GM12878 (cell line): ENCODE data around the gene DSE. TPM values are rescaled to one million over a fixed set of nuclear protein-coding genes. Genes with fewer than 3 reads are reported as not detected.

Experiments used
- ATAC-seq: fragments of 200-7000 bp; cut with Tn5 transposase; 3 replicates; pipeline ENCODE4 v1.9.1; 2020; ENCODE audit warnings: mild to moderate bottlenecking, moderate library complexity
- BruUV-seq: library from RNA; stranded (reverse); fragments of 400-500 nt; replicated peaks from 2 replicates; lab custom pipeline; 2021; lab: Mats Ljungman, UMichigan
- CTCF ChIA-PET: fragments of 300-600 bp; sonication (Branson Sonifier 250); formaldehyde crosslinking; extraction: SDS; loops from one replicate; lab custom pipeline; 2021; ENCODE audit warnings: inconsistent platforms; lab: Yijun Ruan, JAX
- POLR2A ChIA-PET: fragments of 350-600 bp; formaldehyde crosslinking; extraction: SDS; loops from one replicate; lab custom pipeline; 2021; ENCODE audit warnings: inconsistent platforms; lab: Charles Lee
- RAD21 ChIA-PET: fragments of 300-600 bp; sonication (Branson Sonifier 250); formaldehyde crosslinking; loops from one replicate; lab custom pipeline; 2023; ENCODE audit warnings: antibody characterized with exemption; ENCODE audit not compliant: unreplicated experiment; lab: Charles Lee
- SMC1A ChIA-PET: fragments of 300-600 bp; sonication (Branson Sonifier 250); formaldehyde crosslinking; loops from one replicate; lab custom pipeline; 2023; ENCODE audit not compliant: unreplicated experiment, uncharacterized antibody; lab: Charles Lee
- DNase-seq: peaks from one replicate; pipeline ENCODE4 v3.0.0-alpha.2; 2011; ENCODE audit warnings: low read depth, low spot score
- FAIRE-seq: peaks from 3 replicates; lab custom pipeline; 2011; peaks lifted over from hg19 to GRCh38; lab: Jason Lieb, UNC
- H2AFZ ChIP-seq: 2 replicates; pipeline ENCODE4 v1.6.0; 2011; ENCODE audit warnings: low read depth, low read length, control low read depth; ENCODE audit not compliant: control insufficient read depth
- H3K27ac ChIP-seq: 2 replicates; pipeline ENCODE4 v1.5.1; 2011; ENCODE audit warnings: control low read depth; ENCODE audit not compliant: control insufficient read depth, insufficient read depth
- H3K27me3 ChIP-seq, 2 experiments: replicated peaks in 1 of 2; 2 replicates each; pipeline versions ENCODE4 v1.6.0 to v1.6.1; 2011; ENCODE audit warnings: low read length in 1 of 2; ENCODE audit not compliant: control insufficient read depth in 2 of 2, insufficient read depth in 2 of 2
- H3K36me3 ChIP-seq, 2 experiments: 2 replicates each; pipeline ENCODE4 v1.5.1; 2011; ENCODE audit warnings: low read length in 1 of 2; ENCODE audit not compliant: control insufficient read depth in 2 of 2, insufficient read depth in 2 of 2
- H3K4me1 ChIP-seq: 2 replicates; pipeline ENCODE4 v1.6.1; 2011; ENCODE audit warnings: mild to moderate bottlenecking, low read length, moderate library complexity, mixed read lengths; ENCODE audit not compliant: control insufficient read depth, insufficient read depth
- H3K4me2 ChIP-seq: 2 replicates; pipeline ENCODE4 v1.6.0; 2011; ENCODE audit warnings: control low read depth; ENCODE audit not compliant: control insufficient read depth, insufficient read depth
- H3K4me3 ChIP-seq: fragments of 200-600 bp; sonication (generic); 2 replicates; pipeline ENCODE4 v1.5.1; 2016
- H3K79me2 ChIP-seq: 2 replicates; pipeline ENCODE4 v1.6.0; 2011; ENCODE audit warnings: low read length; ENCODE audit not compliant: control insufficient read depth, insufficient read depth
- H3K9ac ChIP-seq: 2 replicates; pipeline ENCODE4 v1.8.0; 2011; ENCODE audit warnings: low read length, control low read depth, mixed read lengths; ENCODE audit not compliant: control insufficient read depth, insufficient read depth
- H3K9me3 ChIP-seq: replicated peaks from 3 replicates; pipeline ENCODE4 v1.5.1; 2011; ENCODE audit warnings: mild to moderate bottlenecking, low read length; ENCODE audit not compliant: control insufficient read depth, insufficient read depth
- H4K20me1 ChIP-seq: 2 replicates; pipeline ENCODE4 v1.6.0; 2011; ENCODE audit not compliant: control insufficient read depth, insufficient read depth
- BCL11A ChIP-seq: IDR thresholded peaks from 2 replicates; pipeline ENCODE4 v1.6.1; 2011; ENCODE audit warnings: low read depth, low read length
- CHD4 ChIP-seq: fragments of 200-600 bp; sonication (generic); IDR thresholded peaks from 2 replicates; pipeline ENCODE4 v1.6.1; 2016; ENCODE audit warnings: mild to moderate bottlenecking
- CREB1 ChIP-seq: IDR thresholded peaks from 2 replicates; pipeline ENCODE4 v1.6.1; 2012; ENCODE audit warnings: low read depth, mild to moderate bottlenecking, inconsistent platforms
- FOS ChIP-seq: IDR thresholded peaks from 3 replicates; pipeline ENCODE4 v1.6.1; 2011; ENCODE audit warnings: borderline replicate concordance; ENCODE audit not compliant: insufficient read length; ENCODE audit errors: extremely low read depth
- JUND ChIP-seq: IDR thresholded peaks from 2 replicates; pipeline ENCODE4 v1.6.1; 2012; ENCODE audit warnings: low read depth, mild to moderate bottlenecking, low read length, improper control_type of control experiment, moderate library complexity
- NFXL1 ChIP-seq: fragments of 450-650 bp; IDR thresholded peaks from 2 replicates; pipeline ENCODE4 v1.6.1; 2017; ENCODE audit warnings: antibody characterized with exemption, mild to moderate bottlenecking, borderline replicate concordance
- PAX5 ChIP-seq: IDR thresholded peaks from 2 replicates; pipeline ENCODE4 v1.6.1; 2011; ENCODE audit warnings: low read depth, low read length, borderline replicate concordance
- PAX8 ChIP-seq: fragments of 450-650 bp; IDR thresholded peaks from 2 replicates; pipeline ENCODE4 v1.6.1; 2017; ENCODE audit warnings: mild to moderate bottlenecking, moderate library complexity
- RCOR1 ChIP-seq: conservative IDR thresholded peaks from 2 replicates; pipeline ENCODE4 v1.6.1; 2012; ENCODE audit warnings: low read depth, low read length, improper control_type of control experiment
- SMAD5 ChIP-seq: IDR thresholded peaks from 2 replicates; pipeline ENCODE4 v1.6.1; 2016; ENCODE audit warnings: antibody characterized with exemption, low read depth
- WRNIP1 ChIP-seq: IDR thresholded peaks from 2 replicates; pipeline ENCODE4 v1.6.1; 2011; ENCODE audit warnings: low read depth, low read length, improper control_type of control experiment, borderline replicate concordance
- ZNF217 ChIP-seq: fragments of 450-650 bp; IDR thresholded peaks from 2 replicates; pipeline ENCODE4 v1.6.1; 2017; ENCODE audit warnings: antibody characterized with exemption, mild to moderate bottlenecking
- ZSCAN29 ChIP-seq: fragments of 450-650 bp; IDR thresholded peaks from 2 replicates; pipeline ENCODE4 v1.6.1; 2017; ENCODE audit warnings: mild to moderate bottlenecking, moderate library complexity
- WGBS: methylation state at CpG from one replicate; pipeline ENCODE4 v1.1.6; 2016; ENCODE audit warnings: low lambda C conversion rate; ENCODE audit not compliant: insufficient replicate concordance, insufficient coverage; ENCODE audit errors: missing lambda C conversion rate; 5-methylcytosine and 5-hydroxymethylcytosine counted together
- in situ Hi-C: fragments of 300-500 bp; cut with MboI; formaldehyde crosslinking; loops from 9 replicates; pipeline ENCODE4 v1.14.3; 2018; ENCODE audit warnings: mixed read lengths
- intact Hi-C: fragments of 100-400 bp; cut with micrococcal nuclease; formaldehyde crosslinking; loops from one replicate; pipeline ENCODE4 v1.14.2; 2022; ENCODE audit not compliant: unreplicated experiment
- polyA plus RNA-seq, 11 experiments: library from polyadenylated mRNA; depleted of rRNA in 4 of 11; unstranded in 6 of 11; stranded (reverse) in 5 of 11; fragments of >200 nt; fragmentation: Nextera tagmentation in 4 of 11; fragmentation: Illumina TruSeq in 1 of 11; extraction: Ambion mirVana in 4 of 11; extraction: Trizol in 1 of 11; gene quantifications; 1 replicate in 1 of 11; 2 replicates in 10 of 11; pipeline versions ENCODE4 v1.2.1 to v1.2.3, GENCODE V29; 2011 to 2016; ENCODE audit warnings: inconsistent platforms in 2 of 11, missing spikeins in 2 of 11, low read depth in 1 of 11
- total RNA-seq, 4 experiments: library from RNA; depleted of rRNA in 3 of 4; stranded (reverse); fragments of >200 nt in 3 of 4; fragmentation: Illumina TruSeq in 1 of 4; extraction: Trizol in 1 of 4; gene quantifications; 2 replicates each; pipeline versions ENCODE4 v1.2.1 to v1.2.3, GENCODE V29; 2013 to 2021
- TF ChIP-seq, protein P1 (sequence below): fragments of 450-650 bp; formaldehyde crosslinking; IDR thresholded peaks from 2 replicates; pipeline ENCODE4 v1.4.0; 2022; ENCODE audit warnings: mild to moderate bottlenecking, moderate library complexity

DSE gene
- total and polyA plus RNA-seq, 10 of the 15 experiments (the other 5 are each of a cell fraction or from before 2014, with no cell fraction given) = 12.6 to 76.4 (median 43.0) TPM

DNA sequence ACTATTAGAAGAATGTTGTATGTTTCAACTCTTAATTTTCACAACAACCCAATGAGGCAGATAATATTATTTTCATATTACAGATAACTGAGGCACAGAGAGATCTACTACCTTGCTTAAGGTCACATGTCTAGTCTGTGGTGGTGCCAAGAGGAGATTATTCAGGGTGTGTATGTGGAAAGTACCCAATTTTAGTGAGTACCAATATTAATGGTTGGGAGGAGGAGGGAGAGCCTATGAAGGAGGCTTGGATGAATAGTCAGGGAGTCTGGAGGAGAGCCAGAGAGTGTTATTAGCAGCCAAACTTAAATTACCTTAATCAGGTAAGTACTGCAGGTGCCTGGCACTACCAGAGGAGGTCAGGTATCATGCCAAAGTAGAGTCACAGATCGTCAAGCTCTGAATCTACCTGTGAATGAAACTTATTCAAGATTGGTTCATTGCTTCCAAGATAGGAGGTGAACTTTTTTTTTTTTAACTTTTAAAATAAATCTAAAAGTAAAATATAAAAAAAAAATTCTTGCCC, 79.5 kb downstream of the DSE start:
- DNase-seq (no peak), ATAC-seq (no peak), FAIRE-seq (no peak)
- RAD21 ChIA-PET = interaction anchor here (1.3 to 7.3 kb wide), 3 partner anchors 12 to 181 kb away, joined by 3 to 54 read pairs (median 4); no protein-coding TSS in a partner anchor
- intact Hi-C loops (no loop called here), in situ Hi-C loops (no loop called here)
- no peak for TF ChIP-seq RCOR1
- no peak for TF ChIP-seq WRNIP1
- TF ChIP-seq ZSCAN29 = no peak
- TF ChIP-seq BCL11A = no peak
- no peak for TF ChIP-seq SMAD5
- no peak for TF ChIP-seq CREB1
- TF ChIP-seq FOS = no peak
- no peak for TF ChIP-seq NFXL1
- no peak for TF ChIP-seq JUND
- TF ChIP-seq CHD4 = no peak
- TF ChIP-seq, protein P1, sequence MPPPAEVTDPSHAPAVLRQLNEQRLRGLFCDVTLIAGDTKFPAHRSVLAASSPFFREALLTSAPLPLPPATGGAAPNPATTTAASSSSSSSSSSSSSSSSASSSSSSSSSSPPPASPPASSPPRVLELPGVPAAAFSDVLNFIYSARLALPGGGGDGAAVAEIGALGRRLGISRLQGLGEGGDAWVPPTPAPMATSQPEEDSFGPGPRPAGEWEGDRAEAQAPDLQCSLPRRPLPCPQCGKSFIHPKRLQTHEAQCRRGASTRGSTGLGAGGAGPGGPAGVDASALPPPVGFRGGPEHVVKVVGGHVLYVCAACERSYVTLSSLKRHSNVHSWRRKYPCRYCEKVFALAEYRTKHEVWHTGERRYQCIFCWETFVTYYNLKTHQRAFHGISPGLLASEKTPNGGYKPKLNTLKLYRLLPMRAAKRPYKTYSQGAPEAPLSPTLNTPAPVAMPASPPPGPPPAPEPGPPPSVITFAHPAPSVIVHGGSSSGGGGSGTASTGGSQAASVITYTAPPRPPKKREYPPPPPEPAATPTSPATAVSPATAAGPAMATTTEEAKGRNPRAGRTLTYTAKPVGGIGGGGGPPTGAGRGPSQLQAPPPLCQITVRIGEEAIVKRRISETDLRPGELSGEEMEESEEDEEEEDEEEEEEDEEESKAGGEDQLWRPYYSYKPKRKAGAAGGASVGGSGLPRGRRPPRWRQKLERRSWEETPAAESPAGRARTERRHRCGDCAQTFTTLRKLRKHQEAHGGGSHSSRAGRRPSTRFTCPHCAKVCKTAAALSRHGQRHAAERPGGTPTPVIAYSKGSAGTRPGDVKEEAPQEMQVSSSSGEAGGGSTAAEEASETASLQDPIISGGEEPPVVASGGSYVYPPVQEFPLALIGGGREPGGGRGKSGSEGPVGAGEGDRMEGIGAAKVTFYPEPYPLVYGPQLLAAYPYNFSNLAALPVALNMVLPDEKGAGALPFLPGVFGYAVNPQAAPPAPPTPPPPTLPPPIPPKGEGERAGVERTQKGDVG (CRISPR knock-in tag) = no peak
- TF ChIP-seq ZNF217 = no peak
- no peak for TF ChIP-seq PAX8
- TF ChIP-seq PAX5 = no peak
- no peak overlapping the region for H3K9ac ChIP-seq
- SMC1A ChIA-PET = interaction anchor here (0.7 to 2.1 kb wide), 9 partner anchors 12 to 164 kb away, joined by 3 to 9 read pairs (median 4); no protein-coding TSS in a partner anchor
- POLR2A ChIA-PET = interaction anchor here (0.7 to 1.5 kb wide), 2 partner anchors 59 to 132 kb away, joined by 3 to 4 read pairs; no protein-coding TSS in a partner anchor
- no peaks in the 10 kb centered on the region for H4K20me1 ChIP-seq
- no peak overlapping the region for H3K4me2 ChIP-seq
- BruUV-seq = no TSS peak
- H3K4me1 ChIP-seq = peaks cover 10% of the 10 kb centered on the region
- CTCF ChIA-PET = interaction anchor here (1.0 to 4.3 kb wide), 4 partner anchors 12 to 182 kb away, joined by 3 to 25 read pairs (median 4); no protein-coding TSS in a partner anchor
- no peaks in the 10 kb centered on the region for H3K9me3 ChIP-seq
- no peaks in the 10 kb centered on the region for H3K27me3 ChIP-seq
- WGBS = 5% methylated on average over 1 of the region's 1 CpG
- H3K27ac ChIP-seq = no peak overlapping the region
- no peak overlapping the region for H2AFZ ChIP-seq
- H3K36me3 ChIP-seq = no peaks in the 10 kb centered on the region
- no peak overlapping the region for H3K4me3 ChIP-seq
- H3K79me2 ChIP-seq = no peaks in the 10 kb centered on the region
